Left ventricle myocardium inferior (tissue), 1 donor: ENCODE measurements around the gene SAP30. TPM values are rescaled to one million over a fixed set of nuclear protein-coding genes. Genes with fewer than 3 reads are reported as not detected.

ENCODE experiments used
- DNase-seq: peaks from one replicate; pipeline ENCODE4 v3.0.0-alpha.2; 2020
- H3K27ac ChIP-seq: fragments of 200-600 bp; replicated peaks from 2 replicates; pipeline ENCODE4 v1.8.0; 2021
- H3K27me3 ChIP-seq: fragments of 200-600 bp; 2 replicates; pipeline ENCODE4 v1.8.0; 2021; ENCODE audit warnings: low read depth
- H3K36me3 ChIP-seq: fragments of 200-600 bp; 2 replicates; pipeline ENCODE4 v1.8.0; 2021
- H3K4me1 ChIP-seq: fragments of 200-600 bp; 2 replicates; pipeline ENCODE4 v1.8.0; 2021
- H3K4me3 ChIP-seq: fragments of 200-600 bp; 2 replicates; pipeline ENCODE4 v1.8.0; 2021; ENCODE audit warnings: mild to moderate bottlenecking, moderate library complexity
- H3K9me3 ChIP-seq: fragments of 200-600 bp; replicated peaks from 2 replicates; pipeline ENCODE4 v1.8.0; 2021
- CTCF ChIP-seq: fragments of 200-600 bp; IDR thresholded peaks from 2 replicates; pipeline ENCODE4 v1.8.0; 2021; ENCODE audit warnings: antibody characterized with exemption, mild to moderate bottlenecking, borderline replicate concordance
- intact Hi-C: fragments of 100-400 bp; cut with micrococcal nuclease; formaldehyde crosslinking; loops from one replicate; pipeline ENCODE4 v1.11.0; 2022
- total RNA-seq: library from RNA; stranded (reverse); fragmentation: NEBNext Ultra II Directional; extraction: Animal tissue kit (Norgen Biotek cat#: 25700); gene quantifications from one replicate; pipeline ENCODE4 v1.2.1, GENCODE V29; 2021
- donor health status: DM: no; HTN: yes; CAD: no; lungs with severe emphysema.

Gene SAP30
- total RNA-seq, 1 donor from 2014 or later = 16.5 TPM

GRCh38 chr4:173424899-173425805 lies 54.4 kb downstream of the SAP30 start:
- intact Hi-C loops = loop anchor here (5.0 kb wide), 1 partner anchor 67 kb away; no protein-coding TSS in a partner anchor
- no peaks in the 10 kb centered on the region for H3K27me3 ChIP-seq
- H3K4me1 ChIP-seq = peaks cover 16% of the 10 kb centered on the region
- no peak for TF ChIP-seq CTCF
- no peak overlapping the region for H3K27ac ChIP-seq
- no peaks in the 10 kb centered on the region for H3K9me3 ChIP-seq
- no peaks in the 10 kb centered on the region for H3K36me3 ChIP-seq
- H3K4me3 ChIP-seq = no peak overlapping the region
- DNase-seq = no peak

GRCh38 chr4:173426064-173426463 lies 55.3 kb downstream of the SAP30 start:
- H3K27me3 ChIP-seq = no peaks in the 10 kb centered on the region
- no peak overlapping the region for H3K4me3 ChIP-seq
- peaks cover 9% of the 10 kb centered on the region for H3K4me1 ChIP-seq
- H3K36me3 ChIP-seq = no peaks in the 10 kb centered on the region
- no peak overlapping the region for H3K27ac ChIP-seq
- no peak for TF ChIP-seq CTCF
- no peak for DNase-seq
- H3K9me3 ChIP-seq = peaks cover 6% of the 10 kb centered on the region
- intact Hi-C loops = no loop called here

Other genes starting within 250 kb of the SAP30 start
- 6.1 TPM for gene GALNT7, start 202.1 kb upstream of the SAP30 start, total RNA-seq
- gene HMGB2, start 36.6 kb upstream of the SAP30 start, total RNA-seq = 39.4 TPM
- gene SCRG1, start 28.2 kb downstream of the SAP30 start, total RNA-seq = 0.41 TPM
- 117 TPM for gene HAND2, start 159.3 kb downstream of the SAP30 start, total RNA-seq